ENCODE results near the gene SLFN14.

DNA sequence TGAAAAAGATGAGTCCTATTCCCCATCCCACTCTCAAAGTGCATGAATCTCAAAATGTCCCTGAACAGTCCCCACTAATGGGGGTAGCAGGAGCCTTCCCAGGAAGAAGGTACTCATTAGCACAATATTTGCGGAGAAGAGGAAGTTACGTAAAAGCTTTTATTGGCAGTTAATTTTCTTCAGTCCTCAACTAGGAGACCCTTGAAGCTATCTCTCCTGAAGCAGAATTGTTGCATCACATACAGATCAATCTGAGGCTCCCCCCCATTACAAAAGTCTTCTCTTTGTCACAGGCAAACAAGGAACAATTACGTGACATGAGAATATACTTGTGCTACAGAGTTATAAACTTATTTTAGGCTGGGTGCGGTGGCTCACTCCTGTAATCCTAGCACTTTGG lies 37.3 kb downstream of the SLFN14 start:
- TF ChIP-seq, protein P1, sequence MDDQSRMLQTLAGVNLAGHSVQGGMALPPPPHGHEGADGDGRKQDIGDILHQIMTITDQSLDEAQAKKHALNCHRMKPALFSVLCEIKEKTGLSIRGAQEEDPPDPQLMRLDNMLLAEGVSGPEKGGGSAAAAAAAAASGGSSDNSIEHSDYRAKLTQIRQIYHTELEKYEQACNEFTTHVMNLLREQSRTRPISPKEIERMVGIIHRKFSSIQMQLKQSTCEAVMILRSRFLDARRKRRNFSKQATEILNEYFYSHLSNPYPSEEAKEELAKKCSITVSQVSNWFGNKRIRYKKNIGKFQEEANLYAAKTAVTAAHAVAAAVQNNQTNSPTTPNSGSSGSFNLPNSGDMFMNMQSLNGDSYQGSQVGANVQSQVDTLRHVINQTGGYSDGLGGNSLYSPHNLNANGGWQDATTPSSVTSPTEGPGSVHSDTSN (CRISPR knock-in tag; IDR thresholded peaks at IDR 0.05) = no peak
- TF ChIP-seq, protein P2, sequence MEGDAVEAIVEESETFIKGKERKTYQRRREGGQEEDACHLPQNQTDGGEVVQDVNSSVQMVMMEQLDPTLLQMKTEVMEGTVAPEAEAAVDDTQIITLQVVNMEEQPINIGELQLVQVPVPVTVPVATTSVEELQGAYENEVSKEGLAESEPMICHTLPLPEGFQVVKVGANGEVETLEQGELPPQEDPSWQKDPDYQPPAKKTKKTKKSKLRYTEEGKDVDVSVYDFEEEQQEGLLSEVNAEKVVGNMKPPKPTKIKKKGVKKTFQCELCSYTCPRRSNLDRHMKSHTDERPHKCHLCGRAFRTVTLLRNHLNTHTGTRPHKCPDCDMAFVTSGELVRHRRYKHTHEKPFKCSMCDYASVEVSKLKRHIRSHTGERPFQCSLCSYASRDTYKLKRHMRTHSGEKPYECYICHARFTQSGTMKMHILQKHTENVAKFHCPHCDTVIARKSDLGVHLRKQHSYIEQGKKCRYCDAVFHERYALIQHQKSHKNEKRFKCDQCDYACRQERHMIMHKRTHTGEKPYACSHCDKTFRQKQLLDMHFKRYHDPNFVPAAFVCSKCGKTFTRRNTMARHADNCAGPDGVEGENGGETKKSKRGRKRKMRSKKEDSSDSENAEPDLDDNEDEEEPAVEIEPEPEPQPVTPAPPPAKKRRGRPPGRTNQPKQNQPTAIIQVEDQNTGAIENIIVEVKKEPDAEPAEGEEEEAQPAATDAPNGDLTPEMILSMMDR (tag by site-specific recombination; IDR thresholded peaks at IDR 0.05) = no peak
- TF ChIP-seq BCL11A (tag by site-specific recombination; IDR thresholded peaks at IDR 0.05; ENCODE audit: low read depth) (no peak), ZNF394 (tag by site-specific recombination; IDR thresholded peaks at IDR 0.05; ENCODE audit: borderline replicate concordance) (no peak)
